T-helper 1 cell treated with Interleukin-12 subunit alpha and Interleukin-12 subunit beta and Interleukin-4 antibody, amounts not matched to agents 30 ng/mL and 1 ng/mL, for 36 hours (primary cell): Measurements from ENCODE around the gene TAS2R40. TPM values are rescaled to one million over a fixed set of nuclear protein-coding genes. Genes with fewer than 3 reads are reported as not detected.

Source experiments
- total RNA-seq: library from RNA; stranded (reverse); gene quantifications from 2 replicates; pipeline ENCODE4 v1.2.3, GENCODE V29; 2022

The TAS2R40 gene
- total RNA-seq, 1 donor from 2014 or later = not detected

Other genes with a start within 250 kb of the TAS2R40 start
- not detected in 2 replicates for gene OR9A2, start 194.9 kb upstream of the TAS2R40 start, total RNA-seq
- gene OR6V1, start 169.7 kb upstream of the TAS2R40 start, total RNA-seq = not detected in 2 replicates
- gene PIP, start 90.0 kb upstream of the TAS2R40 start, total RNA-seq = not detected in 2 replicates
- not detected in 2 replicates for gene TAS2R39, start 38.6 kb upstream of the TAS2R40 start, total RNA-seq
- 327 and 328 TPM in 2 replicates for gene GSTK1, start 41.4 kb downstream of the TAS2R40 start, total RNA-seq
- gene TMEM139, start 62.9 kb downstream of the TAS2R40 start, total RNA-seq = 0.32 and 1.0 TPM in 2 replicates
- 103 TPM in 2 replicates for gene CASP2, start 66.3 kb downstream of the TAS2R40 start, total RNA-seq
- 0.07 TPM in 2 replicates for gene CLCN1, start 94.1 kb downstream of the TAS2R40 start, total RNA-seq
- gene FAM131B, start 140.7 kb downstream of the TAS2R40 start, total RNA-seq = 0.37 TPM in 2 replicates
- gene ZYX, start 159.3 kb downstream of the TAS2R40 start, total RNA-seq = 157 and 162 TPM in 2 replicates
- 0.20 and 0.66 TPM in 2 replicates for gene EPHA1, start 186.8 kb downstream of the TAS2R40 start, total RNA-seq
- not detected in 2 replicates for gene TAS2R60, start 221.4 kb downstream of the TAS2R40 start, total RNA-seq